Activated CD4-positive, alpha-beta memory T cell treated with anti-CD3 and anti-CD28 coated beads, Interleukin-2, amount 10 ng/mL, durations not matched to agents 7 days and 5 days (primary cell): ENCODE data around the gene MYO1A. TPM values are rescaled to one million over a fixed set of nuclear protein-coding genes. Genes with fewer than 3 reads are reported as not detected.

Experiments
- CTCF ChIA-PET: fragments of 350-600 bp; sonication (Branson Sonifier 250); formaldehyde crosslinking; loops from one replicate; lab custom pipeline; 2021; ENCODE audit warnings: antibody characterized with exemption, inconsistent platforms; lab: Charles Lee
- POLR2A ChIA-PET: fragments of 350-600 bp; sonication (Branson Sonifier 250); formaldehyde crosslinking; loops from one replicate; lab custom pipeline; 2021; ENCODE audit warnings: antibody characterized with exemption; lab: Charles Lee
- DNase-seq: peaks from one replicate; pipeline ENCODE4 v3.0.0-alpha.2; 2020
- H3K27ac Mint-ChIP-seq: one replicate; pipeline ENCODE4 v1.8.0; 2021; ENCODE audit warnings: mild to moderate bottlenecking, mixed read lengths
- H3K27me3 Mint-ChIP-seq: one replicate; pipeline ENCODE4 v1.8.0; 2021; ENCODE audit warnings: mixed read lengths
- H3K36me3 Mint-ChIP-seq: one replicate; pipeline ENCODE4 v1.8.0; 2021; ENCODE audit warnings: low read depth, mixed read lengths
- H3K4me1 Mint-ChIP-seq: one replicate; pipeline ENCODE4 v1.8.0; 2021; ENCODE audit warnings: mixed read lengths
- H3K4me3 Mint-ChIP-seq: one replicate; pipeline ENCODE4 v1.8.0; 2021; ENCODE audit warnings: mild to moderate bottlenecking, mixed read lengths
- H3K9me3 Mint-ChIP-seq: one replicate; pipeline ENCODE4 v1.8.0; 2021; ENCODE audit warnings: mixed read lengths
- total RNA-seq, 2 experiments: library from RNA; stranded (reverse); gene quantifications; one replicate each; pipeline ENCODE4 v1.2.3, GENCODE V29; 2021

Gene MYO1A
- total RNA-seq, 2 experiments from 2014 or later = 0.28 to 0.65 TPM

GRCh38 chr12:57044468-57044867 is 5.5 kb downstream of the MYO1A start:
- no peak for DNase-seq
- Mint-ChIP-seq H3K4me3 (no peak overlapping the region), H3K27me3 (peaks cover 29% of the 10 kb centered on the region), H3K4me1 (peaks cover 28% of the 10 kb centered on the region), H3K36me3 (no peaks in the 10 kb centered on the region), H3K9me3 (no peaks in the 10 kb centered on the region), H3K27ac (no peak overlapping the region)
- CTCF ChIA-PET = interaction anchor here (1.0 kb wide), 1 partner anchor 36 kb away, joined by 3 read pairs; no protein-coding TSS in a partner anchor
- POLR2A ChIA-PET = no interaction called here

- H3K4me1 Mint-ChIP-seq = peaks cover 19% of the 10 kb centered on the region
- H3K9me3 Mint-ChIP-seq = no peaks in the 10 kb centered on the region
- peaks cover 30% of the 10 kb centered on the region for H3K27me3 Mint-ChIP-seq
- H3K27ac Mint-ChIP-seq = no peak overlapping the region
- H3K4me3 Mint-ChIP-seq = no peak overlapping the region
- POLR2A ChIA-PET = no interaction called here
- DNase-seq = no peak
- no peaks in the 10 kb centered on the region for H3K36me3 Mint-ChIP-seq
- CTCF ChIA-PET = interaction anchor here (0.9 to 1.1 kb wide), 2 partner anchors 19 to 187 kb away, joined by 3 read pairs; partner anchors contain the start of gene SHMT2
Observed at GRCh38 chr12:57042695-57043094, 7.2 kb downstream of the MYO1A start.

GRCh38 chr12:57040750-57041149 is 9.2 kb downstream of the MYO1A start:
- Mint-ChIP-seq H3K4me1 (no peaks in the 10 kb centered on the region), H3K27me3 (peaks cover 18% of the 10 kb centered on the region), H3K36me3 (no peaks in the 10 kb centered on the region), H3K4me3 (no peak overlapping the region), H3K27ac (no peak overlapping the region), H3K9me3 (no peaks in the 10 kb centered on the region)
- DNase-seq = no peak
- ChIA-PET CTCF (interaction anchor here (0.6 to 1.3 kb wide), 4 partner anchors 30 to 465 kb away, joined by 3 to 5 read pairs (median 3); no protein-coding TSS in a partner anchor), POLR2A (interaction anchor here (1.0 kb wide), 1 partner anchor 8 kb away, joined by 3 read pairs; no protein-coding TSS in a partner anchor)

GRCh38 chr12:57040211-57040610 is 9.7 kb downstream of the MYO1A start:
- no peak for DNase-seq
- ChIA-PET CTCF (interaction anchor here (0.6 to 1.3 kb wide), 4 partner anchors 28 to 205 kb away, joined by 3 to 5 read pairs (median 3); no protein-coding TSS in a partner anchor), POLR2A (interaction anchor here (2.1 kb wide), 1 partner anchor 13 kb away, joined by 4 read pairs; no protein-coding TSS in a partner anchor)
- Mint-ChIP-seq H3K4me1 (no peaks in the 10 kb centered on the region), H3K4me3 (no peak overlapping the region), H3K36me3 (no peaks in the 10 kb centered on the region), H3K9me3 (no peaks in the 10 kb centered on the region), H3K27me3 (peaks cover 14% of the 10 kb centered on the region), H3K27ac (no peak overlapping the region)

- Mint-ChIP-seq H3K36me3 (no peaks in the 10 kb centered on the region), H3K9me3 (no peaks in the 10 kb centered on the region), H3K27me3 (peaks cover 14% of the 10 kb centered on the region), H3K4me3 (no peak overlapping the region), H3K4me1 (no peaks in the 10 kb centered on the region), H3K27ac (no peak overlapping the region)
- DNase-seq = no peak
- ChIA-PET POLR2A (interaction anchor here (2.1 kb wide), 1 partner anchor 14 kb away, joined by 4 read pairs; no protein-coding TSS in a partner anchor), CTCF (no interaction called here)
Observed at GRCh38 chr12:57039016-57039798, 10.7 kb downstream of the MYO1A start.

GRCh38 chr12:57037264-57037663 is 12.7 kb downstream of the MYO1A start:
- no peaks in the 10 kb centered on the region for H3K36me3 Mint-ChIP-seq
- no peaks in the 10 kb centered on the region for H3K4me1 Mint-ChIP-seq
- no peaks in the 10 kb centered on the region for H3K9me3 Mint-ChIP-seq
- peaks cover 9% of the 10 kb centered on the region for H3K27me3 Mint-ChIP-seq
- POLR2A ChIA-PET = interaction anchor here (0.9 kb wide), 1 partner anchor 9 kb away, joined by 3 read pairs; no protein-coding TSS in a partner anchor
- no peak overlapping the region for H3K4me3 Mint-ChIP-seq
- H3K27ac Mint-ChIP-seq = no peak overlapping the region
- no peak for DNase-seq
- CTCF ChIA-PET = no interaction called here

- H3K36me3 Mint-ChIP-seq = no peaks in the 10 kb centered on the region
- H3K9me3 Mint-ChIP-seq = no peaks in the 10 kb centered on the region
- H3K4me3 Mint-ChIP-seq = no peak overlapping the region
- ChIA-PET CTCF (interaction anchor here (0.7 to 1.4 kb wide), 4 partner anchors 10 to 15 kb away, joined by 3 to 4 read pairs (median 3); no protein-coding TSS in a partner anchor), POLR2A (interaction anchor here (1.5 kb wide), 1 partner anchor 8 kb away, joined by 3 read pairs; no protein-coding TSS in a partner anchor)
- no peaks in the 10 kb centered on the region for H3K27me3 Mint-ChIP-seq
- H3K4me1 Mint-ChIP-seq = peaks cover 15% of the 10 kb centered on the region
- DNase-seq = no peak
- H3K27ac Mint-ChIP-seq = no peak overlapping the region
Observed at GRCh38 chr12:57033431-57033830, 16.5 kb downstream of the MYO1A start.

GRCh38 chr12:57031789-57032188 is 18.1 kb downstream of the MYO1A start:
- Mint-ChIP-seq H3K27ac (no peak overlapping the region), H3K4me1 (peaks cover 23% of the 10 kb centered on the region), H3K9me3 (no peaks in the 10 kb centered on the region), H3K36me3 (no peaks in the 10 kb centered on the region), H3K4me3 (no peak overlapping the region), H3K27me3 (no peaks in the 10 kb centered on the region)
- CTCF ChIA-PET = interaction anchor here (0.6 to 1.7 kb wide), 8 partner anchors 10 to 216 kb away, joined by 3 to 13 read pairs (median 5); partner anchors contain the start of gene STAT6
- POLR2A ChIA-PET = interaction anchor here (0.5 to 1.2 kb wide), 3 partner anchors 26 to 80 kb away, joined by 3 to 8 read pairs (median 3); no protein-coding TSS in a partner anchor
- no peak for DNase-seq

- POLR2A ChIA-PET = interaction anchor here (0.5 to 1.2 kb wide), 4 partner anchors 26 to 81 kb away, joined by 3 to 8 read pairs (median 3); no protein-coding TSS in a partner anchor
- Mint-ChIP-seq H3K27me3 (peaks cover under 1% of the 10 kb centered on the region), H3K4me1 (peaks cover 23% of the 10 kb centered on the region), H3K27ac (no peak overlapping the region), H3K36me3 (no peaks in the 10 kb centered on the region), H3K9me3 (no peaks in the 10 kb centered on the region), H3K4me3 (no peak overlapping the region)
- DNase-seq = no peak
- CTCF ChIA-PET = interaction anchor here (0.6 to 1.8 kb wide), 10 partner anchors 10 to 216 kb away, joined by 3 to 13 read pairs (median 5); partner anchors contain the start of gene STAT6
Observed at GRCh38 chr12:57031138-57031725, 18.7 kb downstream of the MYO1A start.

GRCh38 chr12:57029457-57029856 is 20.5 kb downstream of the MYO1A start:
- Mint-ChIP-seq H3K27ac (no peak overlapping the region), H3K27me3 (peaks cover 4% of the 10 kb centered on the region), H3K4me1 (peaks cover 23% of the 10 kb centered on the region), H3K4me3 (no peak overlapping the region), H3K9me3 (no peaks in the 10 kb centered on the region), H3K36me3 (no peaks in the 10 kb centered on the region)
- CTCF ChIA-PET = no interaction called here
- no peak for DNase-seq
- POLR2A ChIA-PET = no interaction called here

- H3K27me3 Mint-ChIP-seq = peaks cover 6% of the 10 kb centered on the region
- H3K36me3 Mint-ChIP-seq = no peaks in the 10 kb centered on the region
- CTCF ChIA-PET = interaction anchor here (0.7 to 2.1 kb wide), 7 partner anchors 10 to 85 kb away, joined by 3 to 8 read pairs (median 3); no protein-coding TSS in a partner anchor
- H3K4me3 Mint-ChIP-seq = no peak overlapping the region
- H3K9me3 Mint-ChIP-seq = no peaks in the 10 kb centered on the region
- no peak for DNase-seq
- H3K27ac Mint-ChIP-seq = no peak overlapping the region
- POLR2A ChIA-PET = interaction anchor here (2.7 kb wide), 1 partner anchor 10 kb away, joined by 18 read pairs; the partner anchor contains the start of gene TAC3
- peaks cover 23% of the 10 kb centered on the region for H3K4me1 Mint-ChIP-seq
Observed at GRCh38 chr12:57027805-57028153, 22.1 kb downstream of the MYO1A start.

- DNase-seq = no peak
- CTCF ChIA-PET = interaction anchor here (0.7 to 2.1 kb wide), 5 partner anchors 9 to 85 kb away, joined by 3 to 8 read pairs (median 3); no protein-coding TSS in a partner anchor
- H3K9me3 Mint-ChIP-seq = no peaks in the 10 kb centered on the region
- no peak overlapping the region for H3K4me3 Mint-ChIP-seq
- no peaks in the 10 kb centered on the region for H3K36me3 Mint-ChIP-seq
- H3K4me1 Mint-ChIP-seq = peaks cover 23% of the 10 kb centered on the region
- POLR2A ChIA-PET = interaction anchor here (2.7 kb wide), 1 partner anchor 10 kb away, joined by 18 read pairs; the partner anchor contains the start of gene TAC3
- peaks cover 6% of the 10 kb centered on the region for H3K27me3 Mint-ChIP-seq
- no peak overlapping the region for H3K27ac Mint-ChIP-seq
Observed at GRCh38 chr12:57027011-57027804, 22.7 kb downstream of the MYO1A start.
